Measurements from ENCODE around the gene TMEM72. TPM values are rescaled to one million over a fixed set of nuclear protein-coding genes. Genes with fewer than 3 reads are reported as not detected.

TMEM72 gene
- total RNA-seq, 1 experiment from 2014 or later = not detected

DNA sequence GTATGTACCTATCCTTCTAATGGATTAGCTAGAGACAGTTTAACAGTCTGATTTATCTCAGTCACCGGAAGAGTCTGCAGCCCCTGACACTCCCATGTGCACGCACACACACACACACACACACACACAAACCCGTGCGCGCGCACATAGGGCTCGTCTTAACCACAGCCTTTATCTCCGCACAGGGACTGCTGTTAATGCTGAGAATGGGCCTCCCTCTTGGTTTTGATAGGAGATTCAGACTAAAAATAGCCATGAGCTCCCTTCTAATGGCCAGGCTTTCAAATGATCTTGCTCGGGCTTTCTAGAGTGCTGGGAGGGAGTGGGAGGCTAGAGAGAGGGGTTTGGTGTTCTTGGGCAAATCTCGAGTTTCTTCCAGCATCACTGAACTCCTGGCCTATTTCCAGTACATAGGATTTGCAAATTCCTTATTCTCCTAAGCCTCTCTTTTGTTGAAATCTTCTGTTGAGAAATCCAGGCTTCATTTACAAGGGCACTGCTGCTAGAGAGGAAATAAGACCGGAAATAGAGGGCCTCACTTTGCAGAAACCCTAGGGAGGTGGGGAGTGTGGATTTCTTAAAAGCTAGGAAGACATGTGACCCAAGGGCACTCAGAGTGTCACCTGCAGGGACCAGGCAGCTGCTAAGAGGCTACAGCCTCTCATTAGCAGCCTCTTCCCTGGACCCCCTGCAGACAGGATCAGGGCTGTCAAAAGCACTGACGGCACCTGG is 2.4 kb downstream of the TMEM72 start:
- no peak overlapping the region for H3K4me3 ChIP-seq (ENCODE audit: low read depth, low read length)
- CTCF ChIA-PET = no interaction called here
- peaks cover 21% of the 10 kb centered on the region for H3K4me1 ChIP-seq
- no peak overlapping the region for H3K27ac Mint-ChIP-seq (ENCODE audit: unreplicated experiment)
- peaks cover 3% of the 10 kb centered on the region for H3K27me3 Mint-ChIP-seq (ENCODE audit: insufficient read depth, unreplicated experiment)
- no peak for DNase-seq
- intact Hi-C loops (cut with micrococcal nuclease; ENCODE audit: unreplicated experiment) = loop anchor here (5.0 kb wide), 1 partner anchor 679 kb away; no protein-coding TSS in a partner anchor
- H3K27me3 ChIP-seq (replicated peaks; ENCODE audit: control insufficient read depth, insufficient read depth, low read length) = no peaks in the 10 kb centered on the region
- H3K36me3 ChIP-seq (ENCODE audit: control insufficient read depth, insufficient read depth, low read length) = no peaks in the 10 kb centered on the region
- no peaks in the 10 kb centered on the region for H3K9me3 Mint-ChIP-seq (ENCODE audit: unreplicated experiment)
- TF ChIP-seq, protein P1, sequence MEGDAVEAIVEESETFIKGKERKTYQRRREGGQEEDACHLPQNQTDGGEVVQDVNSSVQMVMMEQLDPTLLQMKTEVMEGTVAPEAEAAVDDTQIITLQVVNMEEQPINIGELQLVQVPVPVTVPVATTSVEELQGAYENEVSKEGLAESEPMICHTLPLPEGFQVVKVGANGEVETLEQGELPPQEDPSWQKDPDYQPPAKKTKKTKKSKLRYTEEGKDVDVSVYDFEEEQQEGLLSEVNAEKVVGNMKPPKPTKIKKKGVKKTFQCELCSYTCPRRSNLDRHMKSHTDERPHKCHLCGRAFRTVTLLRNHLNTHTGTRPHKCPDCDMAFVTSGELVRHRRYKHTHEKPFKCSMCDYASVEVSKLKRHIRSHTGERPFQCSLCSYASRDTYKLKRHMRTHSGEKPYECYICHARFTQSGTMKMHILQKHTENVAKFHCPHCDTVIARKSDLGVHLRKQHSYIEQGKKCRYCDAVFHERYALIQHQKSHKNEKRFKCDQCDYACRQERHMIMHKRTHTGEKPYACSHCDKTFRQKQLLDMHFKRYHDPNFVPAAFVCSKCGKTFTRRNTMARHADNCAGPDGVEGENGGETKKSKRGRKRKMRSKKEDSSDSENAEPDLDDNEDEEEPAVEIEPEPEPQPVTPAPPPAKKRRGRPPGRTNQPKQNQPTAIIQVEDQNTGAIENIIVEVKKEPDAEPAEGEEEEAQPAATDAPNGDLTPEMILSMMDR (IDR thresholded peaks at IDR 0.05; ENCODE audit: insufficient read depth in 1 of 2, low read depth in 1 of 2, low read length in 1 of 2, severe bottlenecking in 1 of 2, unreplicated experiment in 1 of 2) = no peak
- H3K4me3 Mint-ChIP-seq (ENCODE audit: unreplicated experiment) = no peak overlapping the region
- no peaks in the 10 kb centered on the region for H3K36me3 Mint-ChIP-seq (ENCODE audit: insufficient read depth, unreplicated experiment)
- no TSS peak for BruUV-seq (replicated peaks)
- no peaks in the 10 kb centered on the region for H3K4me1 Mint-ChIP-seq (ENCODE audit: low read depth, unreplicated experiment)
- no peaks in the 10 kb centered on the region; the same call in 1 of the 2 replicates for H3K9me3 ChIP-seq
- POLR2A ChIA-PET = no interaction called here

DNA sequence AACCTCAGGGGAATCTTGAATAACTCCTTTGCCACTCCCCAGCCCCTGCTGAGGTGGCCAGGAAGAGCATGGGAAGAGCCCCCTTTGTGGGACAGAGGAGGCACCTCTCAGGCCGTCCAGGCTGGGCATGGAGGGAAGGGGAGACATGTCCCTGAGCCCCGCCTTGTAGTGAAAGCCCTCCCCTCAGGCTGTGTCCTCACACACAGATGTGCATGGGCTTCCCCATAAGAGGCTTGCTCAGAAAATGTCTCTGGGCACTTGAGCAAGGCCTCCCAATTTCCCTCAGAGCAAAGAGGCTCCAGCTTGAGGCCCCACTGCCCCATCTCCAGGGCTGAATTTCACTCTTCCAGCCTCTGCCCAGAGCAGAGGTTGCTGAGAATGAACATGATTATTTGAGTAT is 3.8 kb downstream of the TMEM72 start:
- no TSS peak for BruUV-seq (replicated peaks)
- no peaks in the 10 kb centered on the region for H3K4me1 Mint-ChIP-seq (ENCODE audit: low read depth, unreplicated experiment)
- Histone ChIP-seq H3K27me3 (replicated peaks; ENCODE audit: control insufficient read depth, insufficient read depth, low read length) (no peaks in the 10 kb centered on the region), H3K4me3 (ENCODE audit: low read depth, low read length) (no peak overlapping the region), H3K9me3 (no peaks in the 10 kb centered on the region; the same call in 1 of the 2 replicates), H3K36me3 (ENCODE audit: control insufficient read depth, insufficient read depth, low read length) (no peaks in the 10 kb centered on the region), H3K4me1 (peaks cover 21% of the 10 kb centered on the region)
- ChIA-PET CTCF (no interaction called here), POLR2A (no interaction called here)
- no peak overlapping the region for H3K27ac Mint-ChIP-seq (ENCODE audit: unreplicated experiment)
- no peaks in the 10 kb centered on the region for H3K36me3 Mint-ChIP-seq (ENCODE audit: insufficient read depth, unreplicated experiment)
- no peaks in the 10 kb centered on the region for H3K9me3 Mint-ChIP-seq (ENCODE audit: unreplicated experiment)
- H3K27me3 Mint-ChIP-seq (ENCODE audit: insufficient read depth, unreplicated experiment) = peaks cover 3% of the 10 kb centered on the region
- intact Hi-C loops (cut with micrococcal nuclease; ENCODE audit: unreplicated experiment) = loop anchor here (5.0 kb wide), 1 partner anchor 677 kb away; no protein-coding TSS in a partner anchor
- no peak overlapping the region for H3K4me3 Mint-ChIP-seq (ENCODE audit: unreplicated experiment)
- TF ChIP-seq, protein P1 (IDR thresholded peaks at IDR 0.05; ENCODE audit: insufficient read depth in 1 of 2, low read depth in 1 of 2, low read length in 1 of 2, severe bottlenecking in 1 of 2, unreplicated experiment in 1 of 2) = no peak
- DNase-seq = no peak

DNA sequence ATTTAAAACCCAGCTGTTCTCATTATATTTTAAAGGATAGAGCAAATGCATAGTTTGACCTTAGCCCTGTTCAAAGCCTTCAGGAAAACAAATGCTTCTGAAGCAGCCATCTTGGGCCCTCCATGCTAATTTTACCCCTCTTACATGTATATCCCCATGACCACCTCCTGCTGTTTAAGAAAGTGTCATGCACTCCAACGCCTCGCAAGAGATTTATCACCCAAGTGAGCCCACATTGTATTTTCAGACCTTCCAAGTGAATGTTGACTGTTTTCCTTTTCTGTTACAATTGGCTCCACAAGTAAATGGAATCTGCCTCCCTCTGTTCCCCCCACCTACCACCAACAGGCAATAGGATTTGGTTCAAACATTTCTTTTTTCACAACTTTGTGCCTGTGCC is 5.3 kb downstream of the TMEM72 start:
- peaks cover 8% of the 10 kb centered on the region for H3K27me3 Mint-ChIP-seq (ENCODE audit: insufficient read depth, unreplicated experiment)
- no peaks in the 10 kb centered on the region for H3K36me3 Mint-ChIP-seq (ENCODE audit: insufficient read depth, unreplicated experiment)
- POLR2A ChIA-PET = no interaction called here
- no peaks in the 10 kb centered on the region for H3K9me3 Mint-ChIP-seq (ENCODE audit: unreplicated experiment)
- DNase-seq = no peak
- H3K27ac Mint-ChIP-seq (ENCODE audit: unreplicated experiment) = no peak overlapping the region
- TF ChIP-seq, protein P1 (IDR thresholded peaks at IDR 0.05; ENCODE audit: insufficient read depth in 1 of 2, low read depth in 1 of 2, low read length in 1 of 2, severe bottlenecking in 1 of 2, unreplicated experiment in 1 of 2) = no peak
- BruUV-seq (replicated peaks) = no TSS peak
- intact Hi-C loops (cut with micrococcal nuclease; ENCODE audit: unreplicated experiment) = no loop called here
- peaks cover 6% of the 10 kb centered on the region for H3K4me1 ChIP-seq
- CTCF ChIA-PET = no interaction called here
- H3K4me3 Mint-ChIP-seq (ENCODE audit: unreplicated experiment) = no peak overlapping the region
- no peaks in the 10 kb centered on the region for H3K36me3 ChIP-seq (ENCODE audit: control insufficient read depth, insufficient read depth, low read length)
- H3K9me3 ChIP-seq = no peaks in the 10 kb centered on the region; the same call in 1 of the 2 replicates
- H3K4me3 ChIP-seq (ENCODE audit: low read depth, low read length) = no peak overlapping the region
- H3K27me3 ChIP-seq (replicated peaks; ENCODE audit: control insufficient read depth, insufficient read depth, low read length) = no peaks in the 10 kb centered on the region
- H3K4me1 Mint-ChIP-seq (ENCODE audit: low read depth, unreplicated experiment) = no peaks in the 10 kb centered on the region
